H1 (cell line): ENCODE measurements around the gene NPFF. TPM values are rescaled to one million over a fixed set of nuclear protein-coding genes. Genes with fewer than 3 reads are reported as not detected.
A peak's percentile ranks its signal among the peaks of the same experiment; 100 is the strongest.

Experiments used
- CTCF ChIA-PET: fragments of 300-600 bp; sonication (Branson Sonifier 250); formaldehyde crosslinking; loops from one replicate; lab custom pipeline; 2021; ENCODE audit not compliant: partially characterized antibody; lab: Charles Lee
- POLR2A ChIA-PET: fragments of 300-600 bp; sonication (Branson Sonifier 250); formaldehyde crosslinking; loops from one replicate; lab custom pipeline; 2021; ENCODE audit warnings: inconsistent platforms; ENCODE audit not compliant: partially characterized antibody; lab: Charles Lee
- DNase-seq, 2 experiments: peaks; one replicate each; pipeline versions ENCODE4 v3.0.0 to v3.0.0-alpha.2; 2010 to 2022; ENCODE audit warnings: low spot score in 2 of 2, low read depth in 1 of 2, mixed read lengths in 1 of 2
- FAIRE-seq: peaks from 2 replicates; lab custom pipeline; 2011; peaks lifted over from hg19 to GRCh38; lab: Jason Lieb, UNC
- H2AFZ ChIP-seq: 2 replicates; pipeline ENCODE4 v1.8.1; 2012; ENCODE audit warnings: low read length, inconsistent platforms
- H2AK5ac ChIP-seq: 2 replicates; pipeline ENCODE4 v1.6.1; 2013; ENCODE audit warnings: low read depth, low read length
- H2BK120ac ChIP-seq: replicated peaks from 2 replicates; pipeline ENCODE3; 2013; ENCODE audit warnings: low read depth, low read length, inconsistent platforms
- H2BK12ac ChIP-seq: 2 replicates; pipeline ENCODE4 v1.6.1; 2013; ENCODE audit warnings: low read depth, low read length
- H2BK15ac ChIP-seq: 2 replicates; pipeline ENCODE4 v1.6.1; 2013; ENCODE audit warnings: low read length
- H2BK20ac ChIP-seq: 2 replicates; pipeline ENCODE4 v1.6.1; 2013; ENCODE audit warnings: low read length
- H2BK5ac ChIP-seq: 2 replicates; pipeline ENCODE4 v1.6.1; 2013; ENCODE audit warnings: low read depth, low read length
- H3K14ac ChIP-seq: 2 replicates; pipeline ENCODE4 v1.6.1; 2013; ENCODE audit warnings: inconsistent platforms; ENCODE audit not compliant: insufficient read length
- H3K18ac ChIP-seq: 2 replicates; pipeline ENCODE4 v1.6.1; 2013; ENCODE audit warnings: low read length; ENCODE audit errors: extremely low read depth
- H3K23ac ChIP-seq: 2 replicates; pipeline ENCODE4 v1.6.1; 2013; ENCODE audit warnings: inconsistent platforms; ENCODE audit not compliant: insufficient read length
- H3K23me2 ChIP-seq: 2 replicates; pipeline ENCODE4 v1.6.1; 2013; ENCODE audit warnings: low read depth, low read length
- H3K27ac ChIP-seq: 2 replicates; pipeline ENCODE4 v1.6.1; 2011; ENCODE audit warnings: low read depth, low read length, inconsistent platforms
- H3K27me3 ChIP-seq, 4 experiments: replicated peaks in 1 of 4; 1 replicate in 1 of 4; 2 replicates in 3 of 4; pipeline versions ENCODE4 v1.6.1 to v1.8.1; 2011 to 2013; ENCODE audit warnings: low read length in 3 of 4, mild to moderate bottlenecking in 3 of 4, inconsistent platforms in 2 of 4, mixed read lengths in 2 of 4, moderate library complexity in 1 of 4; ENCODE audit not compliant: control insufficient read depth in 3 of 4, insufficient read depth in 3 of 4; ENCODE audit errors: extremely low read depth in 1 of 4
- H3K36me3 ChIP-seq, 4 experiments: 2 replicates each; pipeline versions ENCODE4 v1.6.1 to v1.8.1; 2011 to 2013; ENCODE audit warnings: mild to moderate bottlenecking in 4 of 4, low read length in 3 of 4, moderate library complexity in 2 of 4, control low read depth in 1 of 4, inconsistent platforms in 1 of 4; ENCODE audit not compliant: insufficient read depth in 4 of 4, control insufficient read depth in 2 of 4
- H3K4ac ChIP-seq: replicated peaks from 2 replicates; pipeline ENCODE3; 2013; ENCODE audit warnings: low read length, low read depth, mixed read lengths, inconsistent platforms; ENCODE audit not compliant: insufficient read length
- H3K4me1 ChIP-seq, 4 experiments: replicated peaks in 1 of 4; 1 replicate in 1 of 4; 2 replicates in 3 of 4; pipeline versions ENCODE4 v1.6.1 to v1.8.1; 2011 to 2013; ENCODE audit warnings: low read length in 3 of 4, inconsistent platforms in 2 of 4, mixed read lengths in 1 of 4; ENCODE audit not compliant: insufficient read depth in 4 of 4, control insufficient read depth in 3 of 4
- H3K4me2 ChIP-seq, 2 experiments: 2 replicates each; pipeline versions ENCODE4 v1.6.1 to v1.8.1; 2011 to 2013; ENCODE audit warnings: low read depth in 2 of 2, low read length in 2 of 2, control low read depth in 1 of 2, inconsistent platforms in 1 of 2, mild to moderate bottlenecking in 1 of 2; ENCODE audit not compliant: insufficient read depth in 1 of 2
- H3K4me3 ChIP-seq, 4 experiments: fragments of 200-600, 300-600 bp in 1 of 4; sonication (generic), shearing (Covaris generic), sonication (Bioruptor Twin) in 1 of 4; 2 replicates each; pipeline versions ENCODE4 v1.5.1 to v1.8.1; 2011 to 2016; ENCODE audit warnings: low read length in 4 of 4, low read depth in 3 of 4, control low read depth in 2 of 4, inconsistent platforms in 2 of 4, mild to moderate bottlenecking in 2 of 4, mixed read lengths in 1 of 4, moderate library complexity in 1 of 4; ENCODE audit not compliant: insufficient read depth in 2 of 4; ENCODE audit errors: extremely low read depth in 1 of 4
- H3K56ac ChIP-seq: replicated peaks from 2 replicates; pipeline ENCODE3; 2013; ENCODE audit warnings: low read depth, mild to moderate bottlenecking, mixed read lengths, low read length, inconsistent platforms; ENCODE audit not compliant: insufficient read length
- H3K79me1 ChIP-seq: 2 replicates; pipeline ENCODE4 v1.6.1; 2013; ENCODE audit warnings: low read depth, low read length, control low read depth
- H3K79me2 ChIP-seq, 2 experiments: 2 replicates each; pipeline versions ENCODE4 v1.6.1 to v1.8.1; 2012 to 2013; ENCODE audit warnings: low read length in 2 of 2, mild to moderate bottlenecking in 2 of 2, inconsistent platforms in 1 of 2; ENCODE audit not compliant: insufficient read depth in 2 of 2, control insufficient read depth in 1 of 2
- H3K9ac ChIP-seq, 4 experiments: replicated peaks in 1 of 4; 1 replicate in 1 of 4; 2 replicates in 3 of 4; pipeline versions ENCODE4 v1.6.1 to v1.8.1; 2011 to 2013; ENCODE audit warnings: low read depth in 3 of 4, low read length in 3 of 4, control low read depth in 2 of 4, mild to moderate bottlenecking in 2 of 4, moderate library complexity in 2 of 4, inconsistent platforms in 1 of 4; ENCODE audit errors: extremely low read depth in 1 of 4
- H3K9me3 ChIP-seq, 2 experiments: 2 replicates each; pipeline versions ENCODE4 v1.6.1 to v1.8.1; 2012 to 2013; ENCODE audit warnings: mild to moderate bottlenecking in 2 of 2, moderate library complexity in 2 of 2, control low read depth in 1 of 2, inconsistent platforms in 1 of 2, low read depth in 1 of 2, low read length in 1 of 2, mixed read lengths in 1 of 2; ENCODE audit not compliant: insufficient read depth in 2 of 2
- H4K20me1 ChIP-seq, 2 experiments: replicated peaks in 1 of 2; 2 replicates each; pipeline versions ENCODE3 to v1.8.1; 2011 to 2013; ENCODE audit warnings: inconsistent platforms in 2 of 2, low read length in 2 of 2, mild to moderate bottlenecking in 1 of 2; ENCODE audit not compliant: insufficient read depth in 2 of 2, control insufficient read depth in 1 of 2
- H4K5ac ChIP-seq: 2 replicates; pipeline ENCODE4 v1.6.1; 2013; ENCODE audit warnings: low read length, low read depth, mixed read lengths, inconsistent platforms; ENCODE audit not compliant: insufficient read length
- H4K8ac ChIP-seq: 2 replicates; pipeline ENCODE4 v1.8.0; 2013; ENCODE audit warnings: mild to moderate bottlenecking, moderate library complexity, low read length, inconsistent platforms; ENCODE audit not compliant: insufficient read depth; ENCODE audit errors: extremely low read depth
- H4K91ac ChIP-seq: replicated peaks from 2 replicates; pipeline ENCODE3; 2013; ENCODE audit warnings: low read length, mixed read lengths, inconsistent platforms; ENCODE audit not compliant: insufficient read length
- EP300 ChIP-seq, 2 experiments: IDR thresholded peaks; 1 replicate in 1 of 2; 2 replicates in 1 of 2; pipeline ENCODE4 v1.6.1; 2011 to 2012; ENCODE audit warnings: low read depth in 2 of 2, low read length in 2 of 2, mild to moderate bottlenecking in 2 of 2, borderline replicate concordance in 1 of 2, inconsistent platforms in 1 of 2, moderate library complexity in 1 of 2
- KDM4A ChIP-seq: IDR thresholded peaks from one replicate; pipeline ENCODE4 v1.7.1; 2012; ENCODE audit warnings: low read depth, mild to moderate bottlenecking, moderate library complexity, low read length, inconsistent platforms; ENCODE audit not compliant: severe bottlenecking
- NRF1 ChIP-seq: IDR thresholded peaks from 2 replicates; pipeline ENCODE4 v1.6.1; 2011; ENCODE audit warnings: mild to moderate bottlenecking, low read depth, low read length, improper control_type of control experiment
- POLR2AphosphoS5 ChIP-seq: IDR thresholded peaks from 2 replicates; pipeline ENCODE4 v1.6.1; 2011; ENCODE audit warnings: low read depth, low read length
- SP4 ChIP-seq: IDR thresholded peaks from 2 replicates; pipeline ENCODE4 v1.6.1; 2012; ENCODE audit warnings: low read length, inconsistent platforms
- WGBS, 2 experiments: shearing (Covaris generic) in 1 of 2; methylation state at CpG; one replicate each; pipeline versions ENCODE4 v1.1.6 to v1.1.7; 2013 to 2015; ENCODE audit warnings: low lambda C conversion rate in 2 of 2, mixed read lengths in 2 of 2, inconsistent platforms in 1 of 2, low coverage in 1 of 2, missing lambda C conversion rate in 1 of 2; ENCODE audit not compliant: insufficient replicate concordance in 2 of 2, insufficient coverage in 1 of 2, insufficient read length in 1 of 2; ENCODE audit errors: extremely low coverage in 1 of 2, missing lambda C conversion rate in 1 of 2; 5-methylcytosine and 5-hydroxymethylcytosine counted together
- polyA plus RNA-seq, 7 experiments: library from polyadenylated mRNA; depleted of rRNA in 3 of 7; stranded (reverse) in 5 of 7; unstranded in 2 of 7; fragments of >200 nt in 5 of 7; fragments of 200-250 nt in 2 of 7; gene quantifications; 1 replicate in 5 of 7; 2 replicates in 1 of 7; 4 replicates in 1 of 7; pipeline versions ENCODE4 v1.2.1 to v1.2.3, GENCODE V29; 2011 to 2013; ENCODE audit warnings: missing spikeins in 2 of 7, mixed read lengths in 2 of 7
- total RNA-seq: library from RNA; stranded (reverse); fragmentation: NEBNext Ultra II Directional; extraction: Animal tissue kit (Norgen Biotek cat#: 25700); gene quantifications from 2 replicates; pipeline ENCODE4 v1.2.1, GENCODE V29; 2021
- TF ChIP-seq, protein P1 (sequence below): IDR thresholded peaks from 2 replicates; pipeline ENCODE4 v1.6.1; 2011; ENCODE audit warnings: low read depth, mild to moderate bottlenecking, low read length; ENCODE audit not compliant: insufficient read depth
- TF ChIP-seq, protein P2 (sequence below): IDR thresholded peaks from 2 replicates; pipeline ENCODE4 v1.6.1; 2012; ENCODE audit warnings: low read length, inconsistent platforms

NPFF gene
- total and polyA plus RNA-seq, 2 of the 8 experiments (the other 6 are each of a cell fraction or from before 2014, with no cell fraction given): not detected

DNA sequence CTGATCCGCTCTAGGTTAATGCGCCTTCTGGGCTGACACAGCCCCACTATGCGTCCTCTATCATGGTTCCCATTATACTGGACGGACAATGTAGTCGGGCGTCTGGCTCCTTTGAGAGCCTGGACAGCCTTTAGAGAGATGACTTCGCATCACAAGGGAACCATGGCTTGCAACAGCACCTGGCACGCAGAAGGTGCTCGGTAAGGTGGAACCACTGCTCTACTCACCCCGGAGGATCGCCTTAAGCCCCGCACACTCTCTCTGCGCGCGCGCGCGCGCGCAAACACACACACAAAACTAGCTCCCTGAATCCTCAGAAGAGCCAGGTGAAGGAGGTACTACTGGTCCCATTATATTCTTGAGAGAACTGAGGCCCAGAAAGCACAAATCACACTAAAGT, 15.1 kb downstream of the NPFF start:
- H3K4me2 ChIP-seq: peak overlapping the region; percentile 87 to 96
- POLR2A ChIA-PET: interaction anchor here (0.6 to 67.0 kb wide), 4 partner anchors 2 to 163 kb away, joined by 3 to 3397 read pairs (median 1700); partner anchors contain the start of genes MAP3K12, NPFF, PCBP2 and PRR13
- peak overlapping the region; percentile 91; the same call in 1 of the 2 replicates for H2BK5ac ChIP-seq
- peak overlapping the region; percentile 87 for H3K4ac ChIP-seq
- H2BK20ac ChIP-seq: peak overlapping the region; percentile 89; the same call in 1 of the 2 replicates
- peak overlapping the region; percentile 53; the same call in 1 of the 2 replicates for H2AK5ac ChIP-seq
- H2BK12ac ChIP-seq: peak overlapping the region; percentile 39; the same call in 1 of the 2 replicates
- no peaks in the 10 kb centered on the region for H3K27me3 ChIP-seq
- peak overlapping the region; percentile 88 for H2BK120ac ChIP-seq
- no peak overlapping the region for H3K14ac ChIP-seq
- H3K36me3 ChIP-seq: no peaks in the 10 kb centered on the region
- no peak overlapping the region for H3K56ac ChIP-seq
- H3K27ac ChIP-seq: peak overlapping the region; percentile 63; the same call in 1 of the 2 replicates
- H3K23ac ChIP-seq: no peak overlapping the region
- peak overlapping the region in 2 of 4 experiments; percentile 45 to 73; a peak in 3 of 7 replicates for H3K9ac ChIP-seq
- H4K8ac ChIP-seq: no peak overlapping the region; the same call in 1 of the 2 replicates
- H2BK15ac ChIP-seq: peak overlapping the region; percentile 90; the same call in 1 of the 2 replicates
- H3K18ac ChIP-seq: peak overlapping the region; percentile 94; the same call in 1 of the 2 replicates
- no peak overlapping the region for H2AFZ ChIP-seq
- DNase-seq: peak in 1 of 2 experiments; percentile 52
- CTCF ChIA-PET: interaction anchor here (0.5 to 6.7 kb wide), 11 partner anchors 9 to 684 kb away, joined by 3 to 51 read pairs (median 4); partner anchors contain the start of genes AAAS, NPFF and TARBP2
- peak overlapping the region; percentile 27 to 65 (median 44); a peak in 7 of 8 replicates for H3K4me3 ChIP-seq
- peak overlapping the region; percentile 23 for H4K5ac ChIP-seq
- no peaks in the 10 kb centered on the region for H3K9me3 ChIP-seq
- peaks cover 13% of the 10 kb centered on the region for H3K23me2 ChIP-seq
- peak; percentile 44 for TF ChIP-seq NRF1
- TF ChIP-seq, protein P1, sequence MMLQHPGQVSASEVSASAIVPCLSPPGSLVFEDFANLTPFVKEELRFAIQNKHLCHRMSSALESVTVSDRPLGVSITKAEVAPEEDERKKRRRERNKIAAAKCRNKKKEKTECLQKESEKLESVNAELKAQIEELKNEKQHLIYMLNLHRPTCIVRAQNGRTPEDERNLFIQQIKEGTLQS: no peak
- TF ChIP-seq SP4: no peak
- peak; percentile 23 for TF ChIP-seq KDM4A
- TF ChIP-seq POLR2AphosphoS5: no peak
- no peak for TF ChIP-seq EP300 (IDR thresholded peaks at IDR 0.05; ENCODE audit: borderline replicate concordance in 1 of 2, low read depth in 2 of 2, low read length in 2 of 2)
- TF ChIP-seq, protein P2, sequence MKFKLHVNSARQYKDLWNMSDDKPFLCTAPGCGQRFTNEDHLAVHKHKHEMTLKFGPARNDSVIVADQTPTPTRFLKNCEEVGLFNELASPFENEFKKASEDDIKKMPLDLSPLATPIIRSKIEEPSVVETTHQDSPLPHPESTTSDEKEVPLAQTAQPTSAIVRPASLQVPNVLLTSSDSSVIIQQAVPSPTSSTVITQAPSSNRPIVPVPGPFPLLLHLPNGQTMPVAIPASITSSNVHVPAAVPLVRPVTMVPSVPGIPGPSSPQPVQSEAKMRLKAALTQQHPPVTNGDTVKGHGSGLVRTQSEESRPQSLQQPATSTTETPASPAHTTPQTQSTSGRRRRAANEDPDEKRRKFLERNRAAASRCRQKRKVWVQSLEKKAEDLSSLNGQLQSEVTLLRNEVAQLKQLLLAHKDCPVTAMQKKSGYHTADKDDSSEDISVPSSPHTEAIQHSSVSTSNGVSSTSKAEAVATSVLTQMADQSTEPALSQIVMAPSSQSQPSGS: 0 out of 2 replicates have a peak, but pooled peaks have one; percentile 38
- peaks cover 0 to 6% of the 10 kb centered on the region in 2 experiments; a peak in 2 of 4 replicates for H3K79me2 ChIP-seq
- peaks cover 0 to 10% of the 10 kb centered on the region in 2 experiments for H4K20me1 ChIP-seq
- FAIRE-seq: no peak
- 32% methylated on average over 20 of the region's 20 CpGs; no CpG with 5 or more reads in 1 of the 2 experiments for WGBS, 2 experiments
- H4K91ac ChIP-seq: peak overlapping the region; percentile 34
- H3K79me1 ChIP-seq: peaks cover 2% of the 10 kb centered on the region; the same call in 1 of the 2 replicates
- H3K4me1 ChIP-seq: peaks cover 7 to 29% (median 9%) of the 10 kb centered on the region in 4 experiments
